ENCODE data around the gene GPR25.

Gene GPR25

GRCh38 chr1:200872446-200873115 lies at the start of gene GPR25:
Gene GPR25 (plus strand): TSS chr1:200872981. CDS start chr1:200873038, 57 bp downstream.
- no peak for DNase-seq (ENCODE audit: low read depth, low spot score)

GRCh38 chr1:200831091-200831490 lies 41.7 kb upstream of the GPR25 start:
- no peak for DNase-seq (ENCODE audit: low read depth, low spot score)

DNA sequence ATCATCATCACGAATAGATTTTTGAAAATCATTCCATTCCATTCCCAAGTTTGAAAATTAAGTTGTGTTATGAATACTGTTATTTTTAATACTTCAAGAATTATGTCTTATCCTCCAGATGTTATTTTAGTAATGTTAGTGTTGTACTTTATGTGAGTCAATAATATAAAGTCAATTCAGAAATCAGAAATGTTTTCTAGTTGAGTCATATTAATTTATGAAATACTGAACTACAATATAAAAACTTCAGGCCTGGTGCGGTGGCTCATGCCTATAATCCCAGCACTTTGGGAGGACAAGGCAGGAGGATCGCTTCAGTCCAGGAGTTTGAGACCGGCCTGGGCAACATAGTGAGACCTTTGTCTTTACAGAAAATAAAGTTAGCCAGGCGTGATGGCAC lies 38.4 kb upstream of the GPR25 start:
- DNase-seq (ENCODE audit: low read depth, low spot score), result no peak

DNA sequence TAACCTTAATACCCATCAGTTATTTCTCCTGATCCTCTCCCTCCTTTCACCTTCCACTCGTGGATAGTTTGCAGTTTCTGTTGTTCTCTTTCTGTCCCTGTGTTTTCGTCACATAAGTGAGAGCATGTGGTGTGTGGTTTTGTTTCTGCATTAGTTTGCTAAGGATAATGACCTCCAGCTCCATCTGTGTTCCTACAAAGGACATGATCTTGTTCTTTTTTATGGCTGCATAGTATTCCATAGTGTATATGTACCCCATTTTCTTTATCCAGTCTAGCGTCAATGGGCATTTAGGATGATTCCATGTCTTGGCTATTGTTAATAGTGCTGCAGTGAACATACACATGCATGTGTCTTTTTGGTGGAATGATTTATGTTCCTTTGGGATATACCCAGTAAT lies 36.6 kb upstream of the GPR25 start:
- no peak for DNase-seq (ENCODE audit: low read depth, low spot score)

- DNase-seq (ENCODE audit: low read depth, low spot score), result no peak
Observed at GRCh38 chr1:200837931-200838571, 34.7 kb upstream of the GPR25 start.

GRCh38 chr1:200838676-200839445 lies 33.9 kb upstream of the GPR25 start:
- DNase-seq (ENCODE audit: low read depth, low spot score), result no peak

- DNase-seq (ENCODE audit: low read depth, low spot score), result no peak
Observed at GRCh38 chr1:200845360-200845759, 27.4 kb upstream of the GPR25 start.

DNA sequence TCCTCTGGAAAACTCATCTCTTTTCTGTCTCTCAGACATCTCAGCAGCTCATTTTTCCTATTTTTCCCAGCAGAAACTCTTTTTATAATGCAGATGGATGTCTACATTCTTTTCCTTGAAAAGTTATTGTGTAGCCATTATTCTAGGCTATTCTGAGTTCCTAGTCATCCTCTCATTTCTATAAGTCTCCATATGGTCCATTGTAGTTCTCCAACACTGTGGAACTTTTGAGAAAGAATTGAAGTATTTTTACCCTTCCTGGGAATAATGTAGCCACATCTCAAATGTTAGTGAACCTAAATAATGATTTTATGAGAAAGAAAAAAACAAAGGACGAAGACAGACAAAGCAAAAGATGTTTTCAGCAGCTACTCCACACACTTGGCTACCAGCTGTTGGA lies 26.4 kb upstream of the GPR25 start:
- no peak for DNase-seq (ENCODE audit: low read depth, low spot score)

- no peak for DNase-seq (ENCODE audit: low read depth, low spot score)
Observed at GRCh38 chr1:200849430-200849829, 23.4 kb upstream of the GPR25 start.

DNA sequence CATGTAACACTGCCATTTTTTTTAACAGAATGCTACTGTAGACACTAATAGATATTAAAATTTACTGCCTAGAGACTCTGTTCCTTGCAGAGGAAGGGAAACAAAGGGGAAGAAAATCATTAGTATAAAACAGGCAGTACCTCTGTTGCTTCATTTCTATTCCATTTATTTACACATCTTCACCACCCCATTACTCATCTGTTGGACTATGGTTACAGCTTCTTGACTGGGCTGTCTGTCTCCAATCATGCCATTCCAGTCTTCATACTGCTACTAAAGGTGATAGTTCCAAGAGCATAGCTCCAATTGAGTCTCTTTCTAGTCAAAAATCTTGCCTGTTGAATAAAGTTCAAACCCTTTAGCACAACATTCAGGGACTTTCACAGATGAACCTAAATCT lies 22.2 kb upstream of the GPR25 start:
- no peak for DNase-seq (ENCODE audit: low read depth, low spot score)

GRCh38 chr1:200856716-200857357 lies 15.9 kb upstream of the GPR25 start:
- no peak for DNase-seq (ENCODE audit: low read depth, low spot score)

DNA sequence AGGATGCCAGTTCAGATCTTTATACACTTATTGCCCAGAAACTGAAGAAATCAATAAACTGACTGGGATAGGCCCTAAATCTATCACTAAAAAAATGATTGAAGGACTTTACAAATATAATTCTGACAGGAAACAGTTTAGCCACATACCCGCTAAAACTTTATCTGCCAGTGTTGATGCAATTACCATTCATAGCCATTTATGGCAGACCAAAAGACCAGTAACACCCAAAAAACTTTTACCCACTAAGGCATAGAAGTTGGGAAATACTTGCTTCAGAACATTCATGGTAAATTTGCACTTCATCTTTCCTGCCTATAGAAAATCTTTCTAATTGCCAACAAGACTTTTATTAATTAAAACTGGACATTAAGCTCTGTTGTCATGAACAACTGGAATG lies 15.0 kb upstream of the GPR25 start:
- no peak for DNase-seq (ENCODE audit: low read depth, low spot score)

- DNase-seq (ENCODE audit: low read depth, low spot score), result no peak
Observed at GRCh38 chr1:200861937-200862647, 10.7 kb upstream of the GPR25 start.

DNA sequence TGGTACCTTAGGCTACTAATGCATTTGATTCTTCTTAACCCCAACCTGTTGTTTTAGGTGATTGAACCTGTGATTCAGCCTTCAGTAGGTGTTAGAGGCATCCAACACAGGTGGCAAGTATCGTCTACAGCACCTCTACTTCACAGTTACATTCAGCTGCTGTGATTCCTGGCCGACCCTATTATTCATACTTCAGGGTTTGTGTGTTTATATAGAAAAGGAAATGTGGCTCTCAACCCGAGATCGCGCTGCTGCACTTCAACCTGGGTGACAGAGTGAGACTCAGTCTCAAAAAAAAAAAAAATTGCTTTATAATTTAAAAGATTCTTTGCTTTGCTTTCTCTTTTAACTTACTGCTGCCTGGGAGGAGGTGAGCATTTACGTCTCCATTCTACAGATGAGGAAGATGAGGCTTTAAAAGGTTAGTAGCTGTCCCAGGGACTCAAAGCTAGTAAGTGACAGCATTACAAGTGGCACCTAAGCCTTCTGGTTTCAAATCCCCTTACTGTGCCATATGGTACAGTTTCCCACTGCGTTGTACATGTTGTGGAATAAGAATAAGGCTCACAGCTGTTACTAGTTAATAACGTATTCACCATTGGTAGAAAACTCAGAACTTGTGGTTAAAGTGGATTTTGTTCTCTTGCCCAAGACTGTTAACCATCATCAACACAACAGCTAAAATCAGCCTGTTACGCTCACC lies 9.9 kb upstream of the GPR25 start:
- no peak for DNase-seq (ENCODE audit: low read depth, low spot score)

DNA sequence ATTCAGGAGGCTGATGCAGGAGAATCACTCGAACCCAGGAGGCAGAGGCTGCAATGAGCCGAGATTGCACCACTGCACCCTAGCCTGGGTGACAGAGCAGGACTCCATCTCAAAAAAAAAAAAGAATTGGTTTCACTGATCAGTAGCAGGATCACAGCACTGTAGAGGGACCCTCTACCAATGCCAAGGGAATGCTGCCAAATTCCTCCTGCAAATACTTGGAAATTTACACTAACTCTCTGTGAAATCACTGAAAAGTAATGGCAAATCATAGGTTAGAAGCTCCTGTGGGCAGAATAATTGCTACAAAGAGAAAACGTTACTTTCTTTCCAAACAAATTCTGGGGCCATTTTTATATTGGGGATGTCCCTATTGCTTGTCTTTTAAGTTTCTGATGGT lies 6.7 kb upstream of the GPR25 start:
- DNase-seq (ENCODE audit: low read depth, low spot score), result no peak

GRCh38 chr1:200866521-200866920 lies 6.3 kb upstream of the GPR25 start:
- no peak for DNase-seq (ENCODE audit: low read depth, low spot score)

GRCh38 chr1:200867018-200867811 lies 5.6 kb upstream of the GPR25 start:
- DNase-seq (ENCODE audit: low read depth, low spot score), result no peak

DNA sequence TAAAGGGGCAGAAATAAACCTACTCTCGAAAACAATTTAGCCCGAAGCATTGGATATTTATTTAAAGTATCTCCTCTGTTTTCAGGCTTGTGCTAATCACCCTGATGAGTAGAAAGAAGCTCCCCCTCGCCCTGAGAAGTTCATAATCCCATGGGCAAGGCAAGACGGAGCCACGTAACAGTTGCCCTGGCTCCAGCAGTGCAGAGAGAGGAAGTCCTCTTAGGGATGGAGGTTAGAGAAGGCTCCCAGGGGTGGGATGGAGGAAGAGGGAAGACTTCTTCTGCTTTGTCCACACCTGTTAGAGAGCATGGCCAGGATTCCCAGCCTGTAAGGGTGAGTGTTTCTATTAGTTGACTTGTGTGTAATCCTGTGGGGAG lies 3.4 kb upstream of the GPR25 start:
- no peak for DNase-seq (ENCODE audit: low read depth, low spot score)

DNA sequence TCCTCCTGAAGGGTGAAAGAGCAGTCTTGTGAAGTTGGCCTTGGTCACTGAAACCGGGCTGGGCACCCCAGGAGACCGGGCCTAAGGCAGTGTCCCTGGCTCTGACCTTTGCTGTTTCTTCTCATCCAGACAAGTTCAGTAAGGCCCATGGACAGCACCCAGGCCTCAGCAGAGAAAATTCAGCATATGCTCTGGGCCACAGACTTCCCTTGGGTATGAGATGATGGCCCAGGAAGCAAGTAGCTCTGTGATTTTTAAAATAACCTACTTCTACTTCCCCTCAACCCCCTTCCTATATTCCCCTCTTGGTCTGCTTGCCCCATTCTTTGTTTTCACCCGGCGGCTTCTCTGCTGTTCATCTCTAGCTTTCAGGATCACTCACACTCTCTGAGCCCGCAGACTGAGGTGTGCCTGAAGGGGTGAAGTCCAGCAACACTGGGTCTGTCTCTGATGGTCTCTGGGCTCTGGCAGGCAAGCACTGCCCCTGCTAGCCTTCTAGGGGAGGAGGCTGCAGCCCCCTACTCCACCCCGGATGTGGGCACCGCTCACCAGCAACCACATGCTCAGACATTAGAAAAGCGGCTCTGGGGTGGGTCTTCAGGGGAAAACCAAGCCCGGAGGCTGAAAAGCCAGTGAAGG lies 2.9 kb upstream of the GPR25 start:
- DNase-seq (ENCODE audit: low read depth, low spot score), result no peak

All from activated CD4-positive, CD25-positive, alpha-beta regulatory T cell treated with anti-CD3 and anti-CD28 coated beads, Interleukin-2, amount 50 U/mL, for 16 hours (primary cell).